ENCODE measurements around the gene CR1.

GRCh38 chr1:207644166-207644851 is 148.4 kb downstream of the CR1 start:
- no peak for TF ChIP-seq CTCF (IDR thresholded peaks at IDR 0.05)
- TF ChIP-seq NR2C2 (CRISPR knock-in tag; IDR thresholded peaks at IDR 0.05): no peak
- no peak for TF ChIP-seq ZNF671 (CRISPR knock-in tag; IDR thresholded peaks at IDR 0.05)
- no peak for TF ChIP-seq PRRX2 (CRISPR knock-in tag; IDR thresholded peaks at IDR 0.05)
- no peak for TF ChIP-seq FOXJ3 (CRISPR knock-in tag; IDR thresholded peaks at IDR 0.05; ENCODE audit: borderline replicate concordance)
- TF ChIP-seq ZMAT4 (CRISPR knock-in tag; IDR thresholded peaks at IDR 0.05): no peak
- TF ChIP-seq SMAD4 (CRISPR knock-in tag; IDR thresholded peaks at IDR 0.05): no peak
- TF ChIP-seq ZSCAN18 (CRISPR knock-in tag; IDR thresholded peaks at IDR 0.05): no peak
- TF ChIP-seq CREB1 (CRISPR knock-in tag; IDR thresholded peaks at IDR 0.05): no peak
- TF ChIP-seq ZNF121 (CRISPR knock-in tag; IDR thresholded peaks at IDR 0.05): no peak

Measured in WTC11 (cell line).